ENCODE results near the gene NFIL3. TPM values are rescaled to one million over a fixed set of nuclear protein-coding genes. Genes with fewer than 3 reads are reported as not detected.

NFIL3 gene
- polyA plus RNA-seq, 1 of the 3 experiments (the other 2 are of a cell fraction), result 9.3 TPM

- Histone ChIP-seq H3K27me3 (ENCODE audit: insufficient read depth) (no peaks in the 10 kb centered on the region), H3K4me1 (ENCODE audit: control insufficient read depth in 1 of 2, insufficient read depth in 2 of 2, low read depth in 1 of 2, low read length in 1 of 2) (0 out of 4 replicates have a peak, but pooled peaks cover 0 to 4% of the 10 kb centered on the region in 2 experiments), H2AFZ (ENCODE audit: low read depth) (no peak overlapping the region), H3K9me2 (no peaks in the 10 kb centered on the region; the same call in 1 of the 2 replicates), H3K36me3 (replicated peaks in 1 of 2; ENCODE audit: control insufficient read depth in 1 of 2, insufficient read depth in 2 of 2, low read length in 1 of 2) (no peaks in the 10 kb centered on the region), H3K9me3 (no peaks in the 10 kb centered on the region), H3K4me3 (ENCODE audit: low read depth in 2 of 2, low read length in 1 of 2) (no peak overlapping the region), H3K79me2 (ENCODE audit: insufficient read depth) (no peaks in the 10 kb centered on the region), H4K20me1 (ENCODE audit: insufficient read depth) (no peaks in the 10 kb centered on the region), H3K27ac (ENCODE audit: low read depth in 2 of 2, low read length in 1 of 2) (no peak overlapping the region), H3K4me2 (no peak overlapping the region), H3F3A (replicated peaks; ENCODE audit: insufficient read depth) (peaks cover 5% of the 10 kb centered on the region), H3K9ac (no peak overlapping the region)
- CTCF ChIA-PET, result no interaction called here
- POLR2A ChIA-PET, result no interaction called here
- TF ChIP-seq, protein P1, sequence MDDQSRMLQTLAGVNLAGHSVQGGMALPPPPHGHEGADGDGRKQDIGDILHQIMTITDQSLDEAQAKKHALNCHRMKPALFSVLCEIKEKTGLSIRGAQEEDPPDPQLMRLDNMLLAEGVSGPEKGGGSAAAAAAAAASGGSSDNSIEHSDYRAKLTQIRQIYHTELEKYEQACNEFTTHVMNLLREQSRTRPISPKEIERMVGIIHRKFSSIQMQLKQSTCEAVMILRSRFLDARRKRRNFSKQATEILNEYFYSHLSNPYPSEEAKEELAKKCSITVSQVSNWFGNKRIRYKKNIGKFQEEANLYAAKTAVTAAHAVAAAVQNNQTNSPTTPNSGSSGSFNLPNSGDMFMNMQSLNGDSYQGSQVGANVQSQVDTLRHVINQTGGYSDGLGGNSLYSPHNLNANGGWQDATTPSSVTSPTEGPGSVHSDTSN (IDR thresholded peaks at IDR 0.05), result no peak
- no peak for TF ChIP-seq USF1 (IDR thresholded peaks at IDR 0.05; ENCODE audit: borderline replicate concordance, low read depth)
- no peak for TF ChIP-seq CHD2 (IDR thresholded peaks at IDR 0.05; ENCODE audit: low read length, partially characterized antibody)
- no peak for TF ChIP-seq CTCF (IDR thresholded peaks at IDR 0.05)
- TF ChIP-seq SIN3A (IDR thresholded peaks at IDR 0.05; ENCODE audit: borderline replicate concordance, low read depth, low read length), result no peak
- no peak for TF ChIP-seq SMC3 (IDR thresholded peaks at IDR 0.05; ENCODE audit: low read depth, low read length)
- TF ChIP-seq RFX5 (IDR thresholded peaks at IDR 0.05; ENCODE audit: low read length), result no peak
- TF ChIP-seq TCF12 (IDR thresholded peaks at IDR 0.05), result no peak
- TF ChIP-seq, protein P2, sequence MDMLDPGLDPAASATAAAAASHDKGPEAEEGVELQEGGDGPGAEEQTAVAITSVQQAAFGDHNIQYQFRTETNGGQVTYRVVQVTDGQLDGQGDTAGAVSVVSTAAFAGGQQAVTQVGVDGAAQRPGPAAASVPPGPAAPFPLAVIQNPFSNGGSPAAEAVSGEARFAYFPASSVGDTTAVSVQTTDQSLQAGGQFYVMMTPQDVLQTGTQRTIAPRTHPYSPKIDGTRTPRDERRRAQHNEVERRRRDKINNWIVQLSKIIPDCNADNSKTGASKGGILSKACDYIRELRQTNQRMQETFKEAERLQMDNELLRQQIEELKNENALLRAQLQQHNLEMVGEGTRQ (IDR thresholded peaks at IDR 0.05; ENCODE audit: borderline replicate concordance, low read depth, low read length), result no peak
- TF ChIP-seq, protein P3, sequence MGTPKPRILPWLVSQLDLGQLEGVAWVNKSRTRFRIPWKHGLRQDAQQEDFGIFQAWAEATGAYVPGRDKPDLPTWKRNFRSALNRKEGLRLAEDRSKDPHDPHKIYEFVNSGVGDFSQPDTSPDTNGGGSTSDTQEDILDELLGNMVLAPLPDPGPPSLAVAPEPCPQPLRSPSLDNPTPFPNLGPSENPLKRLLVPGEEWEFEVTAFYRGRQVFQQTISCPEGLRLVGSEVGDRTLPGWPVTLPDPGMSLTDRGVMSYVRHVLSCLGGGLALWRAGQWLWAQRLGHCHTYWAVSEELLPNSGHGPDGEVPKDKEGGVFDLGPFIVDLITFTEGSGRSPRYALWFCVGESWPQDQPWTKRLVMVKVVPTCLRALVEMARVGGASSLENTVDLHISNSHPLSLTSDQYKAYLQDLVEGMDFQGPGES (IDR thresholded peaks at IDR 0.05; ENCODE audit: low read depth, low read length), result no peak
- no peak for TF ChIP-seq JUND (IDR thresholded peaks at IDR 0.05)
- TF ChIP-seq RCOR1 (IDR thresholded peaks at IDR 0.05; ENCODE audit: low read length), result no peak
- no peak for TF ChIP-seq ELF1 (IDR thresholded peaks at IDR 0.05)
- TF ChIP-seq EZH2phosphoT487 (IDR thresholded peaks at IDR 0.05; ENCODE audit: borderline replicate concordance, low read depth), result no peak
- TF ChIP-seq TEAD4 (IDR thresholded peaks at IDR 0.05; ENCODE audit: borderline replicate concordance, insufficient read depth), result no peak
- no peak for TF ChIP-seq POLR2AphosphoS5 (IDR thresholded peaks at IDR 0.05; ENCODE audit: low read depth, low read length)
- TF ChIP-seq GATA2 (CRISPR knock-in tag; IDR thresholded peaks at IDR 0.05), result no peak
- TF ChIP-seq, protein P4, sequence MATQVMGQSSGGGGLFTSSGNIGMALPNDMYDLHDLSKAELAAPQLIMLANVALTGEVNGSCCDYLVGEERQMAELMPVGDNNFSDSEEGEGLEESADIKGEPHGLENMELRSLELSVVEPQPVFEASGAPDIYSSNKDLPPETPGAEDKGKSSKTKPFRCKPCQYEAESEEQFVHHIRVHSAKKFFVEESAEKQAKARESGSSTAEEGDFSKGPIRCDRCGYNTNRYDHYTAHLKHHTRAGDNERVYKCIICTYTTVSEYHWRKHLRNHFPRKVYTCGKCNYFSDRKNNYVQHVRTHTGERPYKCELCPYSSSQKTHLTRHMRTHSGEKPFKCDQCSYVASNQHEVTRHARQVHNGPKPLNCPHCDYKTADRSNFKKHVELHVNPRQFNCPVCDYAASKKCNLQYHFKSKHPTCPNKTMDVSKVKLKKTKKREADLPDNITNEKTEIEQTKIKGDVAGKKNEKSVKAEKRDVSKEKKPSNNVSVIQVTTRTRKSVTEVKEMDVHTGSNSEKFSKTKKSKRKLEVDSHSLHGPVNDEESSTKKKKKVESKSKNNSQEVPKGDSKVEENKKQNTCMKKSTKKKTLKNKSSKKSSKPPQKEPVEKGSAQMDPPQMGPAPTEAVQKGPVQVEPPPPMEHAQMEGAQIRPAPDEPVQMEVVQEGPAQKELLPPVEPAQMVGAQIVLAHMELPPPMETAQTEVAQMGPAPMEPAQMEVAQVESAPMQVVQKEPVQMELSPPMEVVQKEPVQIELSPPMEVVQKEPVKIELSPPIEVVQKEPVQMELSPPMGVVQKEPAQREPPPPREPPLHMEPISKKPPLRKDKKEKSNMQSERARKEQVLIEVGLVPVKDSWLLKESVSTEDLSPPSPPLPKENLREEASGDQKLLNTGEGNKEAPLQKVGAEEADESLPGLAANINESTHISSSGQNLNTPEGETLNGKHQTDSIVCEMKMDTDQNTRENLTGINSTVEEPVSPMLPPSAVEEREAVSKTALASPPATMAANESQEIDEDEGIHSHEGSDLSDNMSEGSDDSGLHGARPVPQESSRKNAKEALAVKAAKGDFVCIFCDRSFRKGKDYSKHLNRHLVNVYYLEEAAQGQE (IDR thresholded peaks at IDR 0.05; ENCODE audit: low read depth, low read length), result no peak
- no peak for TF ChIP-seq NRF1 (IDR thresholded peaks at IDR 0.05; ENCODE audit: low read depth, low read length)
- TF ChIP-seq, protein P5, sequence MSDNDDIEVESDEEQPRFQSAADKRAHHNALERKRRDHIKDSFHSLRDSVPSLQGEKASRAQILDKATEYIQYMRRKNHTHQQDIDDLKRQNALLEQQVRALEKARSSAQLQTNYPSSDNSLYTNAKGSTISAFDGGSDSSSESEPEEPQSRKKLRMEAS (IDR thresholded peaks at IDR 0.05; ENCODE audit: low read depth), result no peak
- DNase-seq, result no peak
Measured at GRCh38 chr9:91383577-91383976, 40.1 kb downstream of the NFIL3 start.

Data from SK-N-SH (cell line).